Colonic mucosa (tissue), 4 donors: ENCODE results near the gene SEMA4G. TPM values are rescaled to one million over a fixed set of nuclear protein-coding genes. Genes with fewer than 3 reads are reported as not detected.

ENCODE experiments used
- DNase-seq: peaks from one replicate; pipeline ENCODE4 v3.0.0-alpha.2; 2020
- H3K27ac ChIP-seq: fragments of 200-600 bp; one replicate; pipeline ENCODE4 v1.8.0; 2021
- H3K27me3 ChIP-seq: fragments of 200-600 bp; one replicate; pipeline ENCODE4 v1.8.0; 2021
- H3K36me3 ChIP-seq: fragments of 200-600 bp; one replicate; pipeline ENCODE4 v1.8.0; 2021
- H3K4me1 ChIP-seq: fragments of 200-600 bp; one replicate; pipeline ENCODE4 v1.8.0; 2021; ENCODE audit warnings: mild to moderate bottlenecking
- H3K4me3 ChIP-seq: fragments of 200-600 bp; one replicate; pipeline ENCODE4 v1.8.0; 2021
- H3K9ac ChIP-seq, 2 donors: one replicate each; pipeline ENCODE4 v1.7.0; 2013; ENCODE audit warnings: control low read depth in 2 of 2, low read depth in 2 of 2, low read length in 2 of 2
- H3K9me3 ChIP-seq: fragments of 200-600 bp; one replicate; pipeline ENCODE4 v1.8.0; 2021
- intact Hi-C: fragments of 100-400 bp; cut with DNase I; formaldehyde crosslinking; loops from one replicate; pipeline ENCODE4 v1.14.1; 2022
- total RNA-seq, 2 donors: library from RNA; stranded (reverse); fragmentation: NEBNext Ultra II Directional in 1 of 2; extraction: Animal tissue kit (Norgen Biotek cat#: 25700) in 1 of 2; gene quantifications; one replicate each; pipeline ENCODE4 v1.2.1, GENCODE V29; 2021
- TF ChIP-seq, protein P1 (sequence below): fragments of 200-600 bp; IDR thresholded peaks from one replicate; pipeline ENCODE4 v1.8.0; 2022; ENCODE audit warnings: antibody characterized with exemption, mild to moderate bottlenecking
- donor health status: healthy.
- donor health status: DM: no; HTN: no; CAD: no.
- donor health status: DM: no; HTN: no; CAD: no.

Gene SEMA4G
- total RNA-seq, 2 donors from 2014 or later, result 113 to 133 TPM

DNA sequence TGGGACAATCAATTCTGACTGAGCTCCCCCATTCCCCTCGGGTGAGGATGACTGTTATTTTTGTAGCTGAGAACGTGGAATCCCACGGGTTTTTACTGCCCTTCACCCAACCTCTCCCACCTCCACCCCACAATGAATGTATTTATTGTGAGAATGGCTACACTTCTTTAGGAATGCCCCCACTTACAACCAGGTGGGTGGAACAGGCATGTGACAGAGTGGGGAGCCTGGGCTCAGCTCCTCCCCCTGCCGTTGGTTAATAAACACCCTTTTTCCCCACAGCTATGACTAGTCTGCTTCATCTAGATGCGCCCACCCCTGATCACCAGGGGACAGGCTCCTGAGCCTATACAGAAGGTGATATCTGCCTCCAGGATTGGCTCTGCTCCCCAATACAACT lies 16.0 kb downstream of the SEMA4G start:
- Histone ChIP-seq H3K27me3 (no peaks in the 10 kb centered on the region), H3K4me3 (no peak overlapping the region), H3K9ac (no peak overlapping the region), H3K36me3 (peaks cover 9% of the 10 kb centered on the region), H3K4me1 (peaks cover 6% of the 10 kb centered on the region), H3K27ac (no peak overlapping the region), H3K9me3 (no peaks in the 10 kb centered on the region)
- intact Hi-C loops, result no loop called here
- TF ChIP-seq, protein P1, sequence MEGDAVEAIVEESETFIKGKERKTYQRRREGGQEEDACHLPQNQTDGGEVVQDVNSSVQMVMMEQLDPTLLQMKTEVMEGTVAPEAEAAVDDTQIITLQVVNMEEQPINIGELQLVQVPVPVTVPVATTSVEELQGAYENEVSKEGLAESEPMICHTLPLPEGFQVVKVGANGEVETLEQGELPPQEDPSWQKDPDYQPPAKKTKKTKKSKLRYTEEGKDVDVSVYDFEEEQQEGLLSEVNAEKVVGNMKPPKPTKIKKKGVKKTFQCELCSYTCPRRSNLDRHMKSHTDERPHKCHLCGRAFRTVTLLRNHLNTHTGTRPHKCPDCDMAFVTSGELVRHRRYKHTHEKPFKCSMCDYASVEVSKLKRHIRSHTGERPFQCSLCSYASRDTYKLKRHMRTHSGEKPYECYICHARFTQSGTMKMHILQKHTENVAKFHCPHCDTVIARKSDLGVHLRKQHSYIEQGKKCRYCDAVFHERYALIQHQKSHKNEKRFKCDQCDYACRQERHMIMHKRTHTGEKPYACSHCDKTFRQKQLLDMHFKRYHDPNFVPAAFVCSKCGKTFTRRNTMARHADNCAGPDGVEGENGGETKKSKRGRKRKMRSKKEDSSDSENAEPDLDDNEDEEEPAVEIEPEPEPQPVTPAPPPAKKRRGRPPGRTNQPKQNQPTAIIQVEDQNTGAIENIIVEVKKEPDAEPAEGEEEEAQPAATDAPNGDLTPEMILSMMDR, result no peak
- no peak for DNase-seq

DNA sequence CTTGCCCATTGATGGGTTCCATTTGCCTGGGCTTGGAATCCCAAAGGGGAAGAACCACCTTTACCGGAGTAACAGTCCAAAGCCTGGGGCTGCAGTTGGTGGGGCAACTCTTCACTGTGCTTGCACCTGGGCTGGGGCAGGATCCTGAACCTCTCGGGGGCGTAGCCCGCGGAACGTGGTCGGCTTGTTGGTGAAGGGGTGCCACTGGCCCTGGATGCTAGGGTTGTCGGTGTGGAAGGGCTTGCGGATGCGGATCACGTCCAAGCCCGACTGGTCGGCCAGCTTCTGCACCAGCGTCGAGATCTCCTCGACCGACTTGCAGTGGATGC lies 17.3 kb downstream of the SEMA4G start:
- intact Hi-C loops, result no loop called here

DNA sequence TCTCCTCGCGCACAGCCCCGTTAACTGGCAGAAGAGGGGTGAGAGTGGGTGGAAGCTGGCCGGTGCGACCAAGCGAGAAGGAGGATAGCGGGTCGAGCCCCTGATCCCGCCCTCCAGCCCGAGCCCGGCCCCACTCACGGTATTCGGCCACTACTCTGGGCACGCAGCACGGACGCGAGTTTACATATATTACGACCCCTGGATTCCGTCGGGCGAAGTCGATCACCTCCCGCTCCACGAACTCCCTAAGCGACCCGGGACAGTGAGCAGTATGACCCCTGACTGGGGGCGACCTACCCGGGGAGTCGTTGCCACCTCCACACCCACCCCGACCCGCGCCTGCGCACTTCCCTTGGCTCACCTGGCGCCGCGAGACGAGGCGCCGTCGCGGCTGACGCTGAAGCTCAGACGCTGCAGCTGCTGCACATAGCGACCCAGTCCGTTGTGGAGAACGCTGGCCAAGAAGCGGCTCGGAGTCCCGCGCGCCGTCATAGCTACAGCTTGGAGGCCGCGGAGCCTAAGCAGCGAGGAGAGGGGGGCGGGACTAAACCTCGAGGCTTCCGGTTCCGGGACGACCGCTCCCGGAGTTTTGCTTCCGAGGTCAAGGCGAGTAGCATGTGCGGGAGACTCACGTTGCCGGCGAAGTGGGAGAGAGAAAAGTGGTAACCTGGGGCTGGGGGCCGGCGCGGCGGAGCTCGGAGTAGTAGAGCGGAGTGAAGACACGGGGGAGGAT lies 17.8 kb downstream of the SEMA4G start, which contains the start of the genes MRPL43 and TWNK:
MRPL43 (minus strand) TSS at position 546 of the 733 bp plus-strand sequence; CDS start at position 492, 54 bp downstream.
TWNK (plus strand) TSS at position 592 of the 733 bp plus-strand sequence. CDS start 668 bp downstream, outside the sequence.
- H3K9me3 ChIP-seq, result no peaks in the 10 kb centered on the region
- no peaks in the 10 kb centered on the region for H3K36me3 ChIP-seq
- peak within 1 kb of the TSS; percentile 86 for H3K4me3 ChIP-seq
- H3K27me3 ChIP-seq, result no peaks in the 10 kb centered on the region
- intact Hi-C loops, result no loop called here
- DNase-seq, result peak; percentile 91
- peak within 1 kb of the TSS; percentile 84 for H3K27ac ChIP-seq
- H3K9ac ChIP-seq, result peak within 1 kb of the TSS; percentile 75 to 85
- TF ChIP-seq, protein P1, result no peak
- peaks cover 6% of the 10 kb centered on the region for H3K4me1 ChIP-seq

More for the DNA sequence above, 17.3 kb downstream of the SEMA4G start:
- no peaks in the 10 kb centered on the region for H3K9me3 ChIP-seq
- H3K36me3 ChIP-seq, result no peaks in the 10 kb centered on the region
- TF ChIP-seq, protein P1, result no peak
- H3K9ac ChIP-seq, result peak overlapping the region; percentile 75 to 85
- H3K27ac ChIP-seq, result peak overlapping the region; percentile 84
- DNase-seq, result no peak
- no peaks in the 10 kb centered on the region for H3K27me3 ChIP-seq
- H3K4me1 ChIP-seq, result peaks cover 6% of the 10 kb centered on the region
- peak overlapping the region; percentile 86 for H3K4me3 ChIP-seq

DNA sequence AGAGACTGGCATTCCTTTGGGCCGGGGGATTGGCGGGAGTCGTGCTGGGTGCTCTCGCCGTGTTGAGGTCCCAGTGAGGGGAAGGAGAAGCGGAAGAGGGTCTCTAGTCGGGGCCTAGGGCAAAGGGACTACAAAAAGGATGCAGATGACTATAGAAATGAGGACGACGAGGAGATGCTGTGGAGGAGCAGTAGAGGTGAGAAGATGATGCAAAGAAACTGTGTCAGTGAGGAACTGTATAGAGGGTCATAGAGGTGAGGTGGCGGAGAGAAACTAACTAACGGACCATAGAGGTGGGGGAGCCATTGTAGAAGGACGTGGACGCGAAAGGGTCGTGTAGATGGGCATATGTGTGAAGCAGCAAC lies 18.4 kb downstream of the SEMA4G start:
- no peaks in the 10 kb centered on the region for H3K9me3 ChIP-seq
- TF ChIP-seq, protein P1, result no peak
- no peak for DNase-seq
- no peaks in the 10 kb centered on the region for H3K36me3 ChIP-seq
- peak overlapping the region; percentile 84 for H3K27ac ChIP-seq
- intact Hi-C loops, result no loop called here
- peaks cover 6% of the 10 kb centered on the region for H3K4me1 ChIP-seq
- peak overlapping the region; percentile 75 to 85 for H3K9ac ChIP-seq
- no peaks in the 10 kb centered on the region for H3K27me3 ChIP-seq
- peak overlapping the region; percentile 86 for H3K4me3 ChIP-seq

DNA sequence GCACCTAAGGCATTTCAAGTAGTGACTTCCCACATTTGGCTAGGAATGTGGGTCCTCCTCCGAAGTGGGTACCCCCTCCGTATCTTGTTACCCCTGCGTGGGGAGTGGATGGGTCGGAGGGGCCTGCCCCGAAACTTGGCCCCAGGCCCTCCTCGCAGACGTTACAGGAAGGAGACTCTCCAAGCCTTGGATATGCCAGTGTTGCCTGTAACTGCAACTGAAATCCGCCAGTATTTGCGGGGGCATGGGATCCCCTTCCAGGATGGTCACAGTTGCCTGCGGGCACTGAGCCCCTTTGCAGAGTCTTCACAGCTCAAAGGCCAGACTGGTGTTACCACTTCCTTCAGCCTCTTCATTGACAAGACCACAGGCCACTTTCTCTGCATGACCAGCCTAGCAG lies 18.9 kb downstream of the SEMA4G start:
- TF ChIP-seq, protein P1, result no peak
- Histone ChIP-seq H3K9ac (peak overlapping the region in 1 of 2 donors; percentile 85), H3K9me3 (no peaks in the 10 kb centered on the region), H3K4me3 (peak overlapping the region; percentile 86), H3K36me3 (peaks cover 1% of the 10 kb centered on the region), H3K4me1 (peaks cover 6% of the 10 kb centered on the region), H3K27me3 (no peaks in the 10 kb centered on the region), H3K27ac (no peak overlapping the region)
- intact Hi-C loops, result no loop called here
- DNase-seq, result no peak
